ENCODE data around the gene MYO5A.

GRCh38 chr15:52558196-52558595, 29.5 kb upstream of the MYO5A start:
- no peak for TF ChIP-seq CTCF (IDR thresholded peaks at IDR 0.05)
- no peak for TF ChIP-seq EZH2phosphoT487 (IDR thresholded peaks at IDR 0.05; ENCODE audit: borderline replicate concordance, low read depth)
- TF ChIP-seq TEAD4 (IDR thresholded peaks at IDR 0.05; ENCODE audit: borderline replicate concordance, insufficient read depth), result no peak
- TF ChIP-seq POLR2AphosphoS5 (IDR thresholded peaks at IDR 0.05; ENCODE audit: low read depth, low read length), result no peak
- no peak for TF ChIP-seq TCF12 (IDR thresholded peaks at IDR 0.05)
- TF ChIP-seq, protein P1, sequence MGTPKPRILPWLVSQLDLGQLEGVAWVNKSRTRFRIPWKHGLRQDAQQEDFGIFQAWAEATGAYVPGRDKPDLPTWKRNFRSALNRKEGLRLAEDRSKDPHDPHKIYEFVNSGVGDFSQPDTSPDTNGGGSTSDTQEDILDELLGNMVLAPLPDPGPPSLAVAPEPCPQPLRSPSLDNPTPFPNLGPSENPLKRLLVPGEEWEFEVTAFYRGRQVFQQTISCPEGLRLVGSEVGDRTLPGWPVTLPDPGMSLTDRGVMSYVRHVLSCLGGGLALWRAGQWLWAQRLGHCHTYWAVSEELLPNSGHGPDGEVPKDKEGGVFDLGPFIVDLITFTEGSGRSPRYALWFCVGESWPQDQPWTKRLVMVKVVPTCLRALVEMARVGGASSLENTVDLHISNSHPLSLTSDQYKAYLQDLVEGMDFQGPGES (IDR thresholded peaks at IDR 0.05; ENCODE audit: low read depth, low read length), result no peak
- no peak for TF ChIP-seq ZBTB33 (IDR thresholded peaks at IDR 0.05; ENCODE audit: borderline replicate concordance, low read depth)

Data from SK-N-SH (cell line).